ENCODE data around the gene AQP6.

The AQP6 gene

GRCh38 chr12:49970658-49971057, 2.1 kb upstream of the AQP6 start:
- Histone ChIP-seq H2AFZ (ENCODE audit: low read length) (no peak overlapping the region), H3K79me2 (ENCODE audit: insufficient read depth, low read length) (no peaks in the 10 kb centered on the region), H3K9me3 (ENCODE audit: low read length) (no peaks in the 10 kb centered on the region), H3K4me2 (ENCODE audit: low read length) (no peak overlapping the region), H3K4me3 (ENCODE audit: low read depth, low read length, poor library complexity, severe bottlenecking) (no peak overlapping the region), H3K27ac (ENCODE audit: low read depth, low read length, poor library complexity, severe bottlenecking) (no peak overlapping the region), H3K9ac (ENCODE audit: low read length) (no peak overlapping the region), H3F3A (ENCODE audit: insufficient read depth, low read length) (no peaks in the 10 kb centered on the region), H3K4me1 (ENCODE audit: insufficient read depth, low read length, severe bottlenecking) (peaks cover 9% of the 10 kb centered on the region), H3K9me2 (ENCODE audit: low read depth, low read length) (no peaks in the 10 kb centered on the region), H3K27me3 (ENCODE audit: insufficient read depth, low read length) (0 out of 2 replicates have a peak, but pooled peaks cover 3% of the 10 kb centered on the region), H4K20me1 (ENCODE audit: insufficient read depth, low read length) (no peaks in the 10 kb centered on the region), H3K36me3 (ENCODE audit: insufficient read depth, low read length) (no peaks in the 10 kb centered on the region)
- no peak for TF ChIP-seq EZH2 (IDR thresholded peaks at IDR 0.05; ENCODE audit: borderline replicate concordance, low read length)
- TF ChIP-seq, protein P1, sequence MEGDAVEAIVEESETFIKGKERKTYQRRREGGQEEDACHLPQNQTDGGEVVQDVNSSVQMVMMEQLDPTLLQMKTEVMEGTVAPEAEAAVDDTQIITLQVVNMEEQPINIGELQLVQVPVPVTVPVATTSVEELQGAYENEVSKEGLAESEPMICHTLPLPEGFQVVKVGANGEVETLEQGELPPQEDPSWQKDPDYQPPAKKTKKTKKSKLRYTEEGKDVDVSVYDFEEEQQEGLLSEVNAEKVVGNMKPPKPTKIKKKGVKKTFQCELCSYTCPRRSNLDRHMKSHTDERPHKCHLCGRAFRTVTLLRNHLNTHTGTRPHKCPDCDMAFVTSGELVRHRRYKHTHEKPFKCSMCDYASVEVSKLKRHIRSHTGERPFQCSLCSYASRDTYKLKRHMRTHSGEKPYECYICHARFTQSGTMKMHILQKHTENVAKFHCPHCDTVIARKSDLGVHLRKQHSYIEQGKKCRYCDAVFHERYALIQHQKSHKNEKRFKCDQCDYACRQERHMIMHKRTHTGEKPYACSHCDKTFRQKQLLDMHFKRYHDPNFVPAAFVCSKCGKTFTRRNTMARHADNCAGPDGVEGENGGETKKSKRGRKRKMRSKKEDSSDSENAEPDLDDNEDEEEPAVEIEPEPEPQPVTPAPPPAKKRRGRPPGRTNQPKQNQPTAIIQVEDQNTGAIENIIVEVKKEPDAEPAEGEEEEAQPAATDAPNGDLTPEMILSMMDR (IDR thresholded peaks at IDR 0.05; ENCODE audit: low read length): no peak

DNA sequence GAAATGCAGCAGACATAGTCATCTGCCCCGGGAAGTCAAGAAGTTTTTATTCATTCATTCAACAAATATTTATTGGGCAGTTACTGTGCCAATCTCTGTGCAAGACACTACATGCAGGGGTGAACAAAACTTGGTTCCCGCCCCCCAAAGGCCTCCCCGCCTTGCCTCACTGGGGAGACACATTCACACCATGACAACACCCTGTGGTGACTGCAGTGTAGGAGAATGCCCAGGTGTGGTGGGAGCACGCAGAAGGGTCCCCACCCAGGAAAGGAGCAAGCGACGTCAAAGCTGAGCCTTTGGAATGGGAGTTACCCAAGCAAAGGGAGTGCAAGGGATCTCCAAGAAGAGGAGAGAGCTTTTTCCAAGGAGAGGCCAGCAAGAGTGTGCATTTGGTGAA, 1.6 kb upstream of the AQP6 start:
- H3K27me3 ChIP-seq (ENCODE audit: insufficient read depth, low read length): 0 out of 2 replicates have a peak, but pooled peaks cover 3% of the 10 kb centered on the region
- no peaks in the 10 kb centered on the region for H3K9me3 ChIP-seq (ENCODE audit: low read length)
- H2AFZ ChIP-seq (ENCODE audit: low read length): no peak overlapping the region
- peaks cover 9% of the 10 kb centered on the region for H3K4me1 ChIP-seq (ENCODE audit: insufficient read depth, low read length, severe bottlenecking)
- TF ChIP-seq EZH2 (IDR thresholded peaks at IDR 0.05; ENCODE audit: borderline replicate concordance, low read length): no peak
- TF ChIP-seq, protein P1 (IDR thresholded peaks at IDR 0.05; ENCODE audit: low read length): no peak
- H3K9me2 ChIP-seq (ENCODE audit: low read depth, low read length): no peaks in the 10 kb centered on the region
- H3K36me3 ChIP-seq (ENCODE audit: insufficient read depth, low read length): no peaks in the 10 kb centered on the region
- H3K4me2 ChIP-seq (ENCODE audit: low read length): no peak overlapping the region
- H3K27ac ChIP-seq (ENCODE audit: low read depth, low read length, poor library complexity, severe bottlenecking): no peak overlapping the region
- H3F3A ChIP-seq (ENCODE audit: insufficient read depth, low read length): no peaks in the 10 kb centered on the region
- no peak overlapping the region for H3K9ac ChIP-seq (ENCODE audit: low read length)
- no peaks in the 10 kb centered on the region for H4K20me1 ChIP-seq (ENCODE audit: insufficient read depth, low read length)
- H3K79me2 ChIP-seq (ENCODE audit: insufficient read depth, low read length): no peaks in the 10 kb centered on the region
- no peak overlapping the region for H3K4me3 ChIP-seq (ENCODE audit: low read depth, low read length, poor library complexity, severe bottlenecking)

GRCh38 chr12:49972129-49972528, 618 bp upstream of the AQP6 start:
- Histone ChIP-seq H3F3A (ENCODE audit: insufficient read depth, low read length) (no peaks in the 10 kb centered on the region), H2AFZ (ENCODE audit: low read length) (no peak overlapping the region), H3K27ac (ENCODE audit: low read depth, low read length, poor library complexity, severe bottlenecking) (no peak overlapping the region), H3K79me2 (ENCODE audit: insufficient read depth, low read length) (no peaks in the 10 kb centered on the region), H3K4me1 (ENCODE audit: insufficient read depth, low read length, severe bottlenecking) (peaks cover 7% of the 10 kb centered on the region), H3K9me2 (ENCODE audit: low read depth, low read length) (no peaks in the 10 kb centered on the region), H3K4me2 (ENCODE audit: low read length) (no peak overlapping the region), H3K36me3 (ENCODE audit: insufficient read depth, low read length) (no peaks in the 10 kb centered on the region), H3K9ac (ENCODE audit: low read length) (no peak overlapping the region), H3K4me3 (ENCODE audit: low read depth, low read length, poor library complexity, severe bottlenecking) (no peak overlapping the region), H4K20me1 (ENCODE audit: insufficient read depth, low read length) (no peaks in the 10 kb centered on the region), H3K9me3 (ENCODE audit: low read length) (no peaks in the 10 kb centered on the region), H3K27me3 (ENCODE audit: insufficient read depth, low read length) (0 out of 2 replicates have a peak, but pooled peaks cover 3% of the 10 kb centered on the region)
- TF ChIP-seq, protein P1 (IDR thresholded peaks at IDR 0.05; ENCODE audit: low read length): no peak
- no peak for TF ChIP-seq EZH2 (IDR thresholded peaks at IDR 0.05; ENCODE audit: borderline replicate concordance, low read length)

All from OCI-LY1 (cell line).